Measurements from ENCODE around the gene TACR2.
A peak's percentile ranks its signal among the peaks of the same experiment; 100 is the strongest.

TACR2 gene

GRCh38 chr10:69384320-69384719 lies 32.4 kb downstream of the TACR2 start:
- no peak for DNase-seq (ENCODE audit: low read depth, low spot score)

DNA sequence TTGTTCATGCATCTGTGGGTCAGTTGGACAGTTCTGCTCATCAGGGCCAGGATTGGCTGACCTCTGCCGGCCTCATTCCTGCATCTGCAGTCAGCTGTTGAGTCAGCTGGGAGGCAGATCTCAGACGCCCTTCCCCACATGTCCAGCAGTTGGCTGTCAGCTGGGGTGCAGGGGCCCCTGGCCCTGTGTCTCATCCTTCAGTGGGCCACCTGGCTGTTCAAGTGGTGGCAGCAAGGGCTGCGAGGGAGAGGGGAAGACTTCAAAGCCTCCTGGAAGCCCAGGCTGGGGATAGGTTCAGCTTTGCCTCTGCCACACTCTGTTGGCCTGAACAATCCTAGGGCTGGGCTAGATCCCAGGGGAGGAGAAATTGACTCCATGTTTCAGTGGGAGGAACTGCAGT lies 33.2 kb downstream of the TACR2 start:
- no peak for DNase-seq (ENCODE audit: low read depth, low spot score)
- no peak overlapping the region for H3K4me3 ChIP-seq (ENCODE audit: low read length)

More at GRCh38 chr10:69384320-69384719, 32.4 kb downstream of the TACR2 start:
- no peak overlapping the region for H3K4me3 ChIP-seq (ENCODE audit: low read length)

DNA sequence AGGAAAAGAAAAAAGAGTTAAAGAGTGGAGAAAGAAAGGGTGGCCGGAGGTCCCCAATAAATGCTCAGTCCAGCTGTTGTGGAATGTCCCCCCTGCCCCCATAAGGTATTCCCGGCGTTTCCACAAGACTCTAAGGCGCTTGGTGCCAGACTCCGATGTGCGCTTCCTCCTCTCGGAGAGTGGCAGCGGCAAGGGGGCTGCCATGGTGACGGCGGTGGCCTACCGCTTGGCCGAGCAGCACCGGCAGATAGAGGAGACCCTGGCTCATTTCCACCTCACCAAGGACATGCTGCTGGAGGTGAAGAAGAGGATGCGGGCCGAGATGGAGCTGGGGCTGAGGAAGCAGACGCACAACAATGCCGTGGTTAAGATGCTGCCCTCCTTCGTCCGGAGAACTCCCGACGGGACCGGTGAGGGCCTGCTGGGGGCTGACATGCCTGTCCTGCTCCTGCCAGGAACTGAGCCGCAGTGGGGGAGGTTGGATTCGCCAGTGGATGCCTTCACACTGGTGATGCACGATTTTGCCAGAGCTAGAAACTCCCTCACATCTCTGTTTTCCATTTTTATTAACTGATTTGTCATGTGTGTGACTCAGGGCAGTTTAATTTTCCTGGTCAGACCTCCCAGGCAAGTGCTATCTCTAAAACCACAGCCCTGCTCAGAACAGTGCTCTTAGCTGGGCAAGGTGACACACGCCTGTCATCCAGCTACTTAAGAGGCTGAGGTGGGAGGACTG lies 34.2 kb downstream of the TACR2 start:
- no peak overlapping the region for H3K4me3 ChIP-seq (ENCODE audit: low read length)
- no peak for DNase-seq (ENCODE audit: low read depth, low spot score)

DNA sequence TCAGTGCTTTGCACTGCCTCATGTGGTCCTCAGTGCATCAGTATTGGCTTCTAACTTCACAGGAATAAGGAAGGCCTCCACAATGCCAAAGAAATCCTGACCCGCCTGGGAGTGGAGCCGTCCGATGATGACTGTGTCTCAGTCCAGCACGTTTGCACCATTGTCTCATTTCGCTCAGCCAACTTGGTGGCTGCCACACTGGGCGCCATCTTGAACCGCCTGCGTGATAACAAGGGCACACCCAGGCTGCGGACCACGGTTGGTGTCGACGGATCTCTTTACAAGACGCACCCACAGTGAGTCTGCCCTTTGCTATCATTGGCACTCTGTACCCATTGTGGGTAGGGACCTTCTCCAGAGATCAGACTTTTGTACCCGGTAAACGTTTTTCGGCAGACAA lies 36.9 kb downstream of the TACR2 start:
- no peak overlapping the region for H3K4me3 ChIP-seq (ENCODE audit: low read length)
- DNase-seq (ENCODE audit: low read depth, low spot score) = no peak

DNA sequence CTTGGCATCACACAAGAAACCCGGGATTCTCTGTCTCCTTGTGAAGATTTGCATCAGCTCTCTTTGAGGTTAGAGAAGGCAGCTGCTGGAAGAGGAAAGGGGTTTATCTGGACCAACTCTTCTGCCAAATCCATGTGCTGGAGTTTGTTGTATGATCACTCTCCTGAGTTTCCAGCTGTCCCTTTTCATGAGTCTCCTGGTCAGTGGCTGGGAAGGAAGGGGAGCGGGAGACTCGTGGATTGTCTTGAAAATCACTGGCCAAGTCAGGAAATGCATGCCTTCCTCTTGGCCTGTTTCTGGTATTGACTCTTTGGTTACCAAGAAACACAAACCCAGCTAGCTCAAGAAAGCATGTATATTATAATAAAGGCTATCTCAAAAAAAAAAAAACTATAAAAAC lies 38.8 kb downstream of the TACR2 start:
- no peak overlapping the region for H3K4me3 ChIP-seq (ENCODE audit: low read length)
- no peak for DNase-seq (ENCODE audit: low read depth, low spot score)

- DNase-seq (ENCODE audit: low read depth, low spot score) = no peak
- no peak overlapping the region for H3K4me3 ChIP-seq (ENCODE audit: low read length)
Measured at GRCh38 chr10:69377191-69377590, 39.5 kb downstream of the TACR2 start.

GRCh38 chr10:69376662-69377061 lies 40.1 kb downstream of the TACR2 start:
- DNase-seq (ENCODE audit: low read depth, low spot score) = no peak
- H3K4me3 ChIP-seq (ENCODE audit: low read length) = no peak overlapping the region

GRCh38 chr10:69375307-69376151 lies 41.2 kb downstream of the TACR2 start:
- no peak overlapping the region for H3K4me3 ChIP-seq (ENCODE audit: low read length)
- DNase-seq (ENCODE audit: low read depth, low spot score) = peak; percentile 62

DNA sequence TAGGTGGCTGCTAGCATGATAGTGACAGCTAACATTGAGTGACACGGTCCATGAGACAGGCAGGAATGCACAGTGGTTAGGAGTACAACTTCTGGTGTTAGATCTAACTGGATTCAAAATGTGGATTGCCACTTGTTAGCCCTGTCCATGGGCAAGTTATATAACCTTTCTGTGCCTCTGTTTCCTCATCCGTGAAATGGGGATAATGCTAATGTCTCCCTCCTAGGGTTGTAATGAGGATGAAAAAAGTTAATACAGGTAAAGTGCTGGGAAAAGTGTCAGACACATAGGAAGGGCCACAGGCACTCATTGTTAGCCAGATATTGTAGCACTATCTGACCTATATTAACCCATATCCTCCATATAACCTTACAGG lies 41.8 kb downstream of the TACR2 start:
- DNase-seq (ENCODE audit: low read depth, low spot score) = no peak
- H3K4me3 ChIP-seq (ENCODE audit: low read length) = no peak overlapping the region

GRCh38 chr10:69374242-69374641 lies 42.5 kb downstream of the TACR2 start:
- no peak for DNase-seq (ENCODE audit: low read depth, low spot score)
- no peak overlapping the region for H3K4me3 ChIP-seq (ENCODE audit: low read length)

DNA sequence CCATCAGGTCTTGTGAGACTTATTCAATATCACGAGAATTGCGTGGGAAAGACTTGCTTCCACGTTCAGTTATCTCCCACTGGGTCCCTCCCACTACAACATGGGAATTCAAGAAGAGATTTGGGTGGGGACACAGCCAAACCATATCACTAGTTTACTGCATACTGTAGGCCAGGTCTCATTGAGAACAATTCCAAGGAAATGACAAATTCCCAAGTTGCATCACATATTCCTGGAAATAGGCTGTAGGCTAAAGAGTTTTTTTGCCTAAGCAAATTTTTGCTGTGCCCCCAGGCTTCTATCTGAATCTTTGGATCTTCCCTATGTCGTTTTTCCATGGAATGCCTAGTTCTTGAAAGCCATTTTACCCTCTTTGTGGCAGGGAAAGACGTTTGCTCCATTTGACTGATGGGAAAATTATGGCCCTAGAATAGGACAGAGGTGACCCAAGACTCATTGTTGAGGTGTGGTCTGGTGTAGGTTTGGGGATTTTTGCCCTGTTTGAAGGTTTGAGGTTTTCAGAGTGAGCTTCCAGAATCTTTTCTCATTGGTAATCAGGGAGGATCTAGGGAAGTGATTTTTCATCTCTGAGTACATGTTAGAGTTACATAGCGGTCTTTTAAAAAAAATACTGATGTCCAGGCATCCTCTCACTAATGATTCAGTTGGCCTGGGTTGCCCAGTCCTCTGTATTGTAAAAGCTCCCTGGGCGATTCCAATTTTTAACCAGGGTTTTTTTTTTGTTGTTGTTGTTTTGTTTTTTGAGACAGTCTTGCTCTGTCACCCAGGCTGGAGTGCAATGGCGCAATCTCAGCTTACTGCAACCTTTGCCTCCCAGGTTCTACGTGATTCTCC lies 44.4 kb downstream of the TACR2 start:
- H3K4me3 ChIP-seq (ENCODE audit: low read length) = no peak overlapping the region
- DNase-seq (ENCODE audit: low read depth, low spot score) = no peak

DNA sequence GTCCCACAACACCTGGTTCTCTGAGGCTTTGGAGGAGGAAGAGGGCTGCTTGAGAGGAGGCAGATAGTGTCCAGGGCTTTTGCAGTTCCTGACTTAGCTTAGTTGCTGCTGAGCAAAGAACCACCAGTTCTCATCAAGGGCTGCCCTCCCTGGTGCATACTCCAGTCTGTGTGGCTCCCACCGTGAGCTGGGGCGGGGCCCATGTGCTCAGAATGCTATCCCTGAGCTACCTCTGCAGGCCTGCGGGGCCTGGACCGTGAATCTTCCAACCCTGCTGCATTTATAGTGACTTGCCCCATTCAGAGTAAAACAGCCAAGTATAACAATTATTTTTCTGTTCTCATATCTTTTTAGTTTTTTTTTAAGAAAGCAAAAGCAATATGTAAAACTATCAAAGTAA lies 49.2 kb downstream of the TACR2 start:
- no peak overlapping the region for H3K4me3 ChIP-seq (ENCODE audit: low read length)

DNA sequence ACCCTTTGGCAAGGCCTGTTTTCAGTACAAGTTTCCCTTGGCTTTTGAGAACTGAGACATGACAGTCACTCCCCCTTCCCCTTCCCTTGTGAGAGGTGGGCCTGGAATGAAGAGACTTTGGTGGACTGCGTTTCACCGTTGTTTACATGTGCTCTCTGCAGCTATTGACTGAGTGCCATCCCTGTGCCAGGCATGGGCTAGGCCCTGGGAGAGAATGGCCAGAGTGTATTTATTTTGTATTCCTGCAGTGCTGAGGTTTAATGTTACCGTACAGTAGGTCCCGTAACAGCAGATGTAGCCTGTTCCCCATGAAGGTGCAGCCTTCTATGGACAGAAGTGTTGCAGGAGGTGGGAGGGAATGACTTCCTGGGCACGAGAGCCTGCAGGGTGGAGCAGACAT lies 50.0 kb downstream of the TACR2 start:
- H3K4me3 ChIP-seq (ENCODE audit: low read length) = no peak overlapping the region
- DNase-seq (ENCODE audit: low read depth, low spot score) = no peak

More for the DNA sequence above, 49.2 kb downstream of the TACR2 start:
- no peak for DNase-seq (ENCODE audit: low read depth, low spot score)

- no peak overlapping the region for H3K4me3 ChIP-seq (ENCODE audit: low read length)
- DNase-seq (ENCODE audit: low read depth, low spot score) = no peak
Measured at GRCh38 chr10:69364232-69364940, 52.3 kb downstream of the TACR2 start.

DNA sequence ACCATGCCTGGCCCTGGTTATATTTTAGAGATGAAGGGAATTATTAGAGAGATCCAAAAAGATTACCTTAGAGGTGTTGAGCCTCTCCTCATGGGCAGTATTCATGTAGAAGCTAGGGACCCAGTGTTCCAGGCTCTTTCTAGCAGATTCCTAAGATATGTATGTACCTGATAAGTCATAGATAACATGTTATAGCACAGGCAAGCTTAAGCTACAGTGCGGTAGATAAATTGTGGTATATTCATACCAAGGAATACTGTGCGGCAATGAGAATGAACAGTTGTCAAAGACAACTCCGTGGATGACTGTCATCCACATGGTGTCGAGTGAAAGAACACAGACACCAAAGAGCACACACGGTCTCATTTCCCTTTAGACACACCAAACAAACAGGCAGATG lies 53.1 kb downstream of the TACR2 start:
- no peak overlapping the region for H3K4me3 ChIP-seq (ENCODE audit: low read length)
- DNase-seq (ENCODE audit: low read depth, low spot score) = no peak

DNA sequence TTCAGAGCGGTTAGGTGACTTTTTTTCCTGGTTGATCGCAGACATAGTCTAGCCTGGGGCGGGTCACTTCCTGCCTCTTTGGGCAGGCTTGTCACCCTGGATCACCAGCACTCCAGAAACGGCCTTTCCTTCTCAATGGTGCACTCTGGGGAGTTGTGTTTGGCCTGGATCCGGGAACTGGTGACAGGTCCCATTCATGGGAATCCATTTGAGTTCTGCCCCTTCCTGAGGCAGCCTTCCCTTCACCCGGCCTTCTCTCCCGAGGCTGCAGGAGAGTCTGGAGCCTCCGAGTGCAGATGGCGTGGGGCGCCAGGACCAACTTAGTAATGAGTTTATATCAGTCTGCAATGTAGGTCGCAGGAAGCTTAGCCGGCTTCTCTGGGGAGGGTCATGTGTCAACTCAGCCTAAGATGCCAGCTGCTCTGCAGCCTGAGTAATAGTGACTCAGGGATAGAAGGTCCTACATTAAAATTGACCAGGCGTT lies 54.2 kb downstream of the TACR2 start:
- DNase-seq (ENCODE audit: low read depth, low spot score) = no peak
- H3K4me3 ChIP-seq (ENCODE audit: low read length) = no peak overlapping the region

GRCh38 chr10:69361303-69361614 lies 55.5 kb downstream of the TACR2 start:
- H3K4me3 ChIP-seq (ENCODE audit: low read length) = no peak overlapping the region
- DNase-seq (ENCODE audit: low read depth, low spot score) = no peak

DNA sequence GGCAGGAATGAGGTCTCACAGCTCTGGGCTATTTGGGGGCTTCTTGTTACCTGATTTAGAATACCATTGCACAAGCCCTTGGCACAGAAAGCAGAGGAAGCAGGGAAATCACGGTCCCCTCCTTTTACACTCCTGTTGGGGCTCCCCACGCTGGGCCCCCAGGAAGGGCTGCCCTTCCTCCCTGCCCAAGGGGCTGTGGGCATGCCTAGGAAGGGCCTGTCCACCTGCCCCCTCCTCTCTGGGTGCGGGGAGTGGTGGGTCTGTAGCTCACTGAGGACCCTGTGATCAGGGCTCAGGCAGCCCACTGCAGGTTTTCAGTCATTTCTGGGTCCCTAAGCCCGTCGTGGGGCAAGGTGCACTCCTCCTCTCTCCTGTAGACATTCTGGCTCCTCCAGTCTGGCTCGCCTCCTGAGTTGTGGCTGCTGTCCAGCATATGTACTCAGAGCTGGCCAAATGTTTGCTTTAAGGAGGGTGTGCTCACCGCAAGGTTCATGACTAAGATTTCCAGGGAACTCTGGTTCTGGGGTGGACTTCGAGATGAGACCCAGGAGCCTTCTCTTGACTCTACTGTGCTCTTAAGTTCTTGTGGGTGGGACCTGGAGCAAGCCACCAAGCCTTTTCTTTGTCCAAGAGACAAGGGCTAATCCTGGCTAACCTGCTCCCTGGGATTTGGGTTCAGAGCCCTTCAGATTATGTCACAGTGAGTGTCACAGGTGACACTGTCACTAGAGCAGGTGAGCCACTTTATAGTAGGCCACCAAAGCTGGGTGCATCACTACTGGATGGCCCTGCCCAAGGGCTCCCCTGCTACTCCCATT lies 56.0 kb downstream of the TACR2 start:
- H3K4me3 ChIP-seq (ENCODE audit: low read length) = no peak overlapping the region
- no peak for DNase-seq (ENCODE audit: low read depth, low spot score)

Data from Jurkat, Clone E6-1 (cell line).